Spleen (tissue), 11 donors: Measurements from ENCODE around the gene DEDD. TPM values are rescaled to one million over a fixed set of nuclear protein-coding genes. Genes with fewer than 3 reads are reported as not detected.

ENCODE experiments used
- DNase-seq: peaks from one replicate; pipeline ENCODE4 v3.0.0-alpha.2; 2020
- H3K27ac ChIP-seq, 8 donors: fragments of 200-600 bp; sonication (generic) in 7 of 8; 1 replicate in 4 of 8; 2 replicates in 4 of 8; pipeline versions ENCODE4 v1.5.0 to v1.8.0; 2016 to 2021; ENCODE audit warnings: inconsistent platforms in 4 of 8, mild to moderate bottlenecking in 4 of 8, moderate library complexity in 1 of 8
- H3K27me3 ChIP-seq, 7 donors: fragments of 200-600 bp; sonication (generic) in 6 of 7; replicated peaks in 1 of 7; 1 replicate in 4 of 7; 2 replicates in 3 of 7; pipeline versions ENCODE4 v1.5.0 to v1.8.0; 2016 to 2021; ENCODE audit warnings: inconsistent platforms in 3 of 7, mild to moderate bottlenecking in 1 of 7
- H3K36me3 ChIP-seq, 6 donors: fragments of 200-600 bp; sonication (generic) in 5 of 6; 1 replicate in 4 of 6; 2 replicates in 2 of 6; pipeline versions ENCODE4 v1.5.0 to v1.8.0; 2016 to 2021; ENCODE audit warnings: inconsistent platforms in 2 of 6
- H3K4me1 ChIP-seq, 6 donors: fragments of 200-600 bp; sonication (generic) in 5 of 6; 1 replicate in 3 of 6; 2 replicates in 3 of 6; pipeline versions ENCODE4 v1.5.0 to v1.8.0; 2016 to 2021; ENCODE audit warnings: inconsistent platforms in 3 of 6
- H3K4me3 ChIP-seq, 8 donors: fragments of 200-600 bp; sonication (generic) in 7 of 8; 1 replicate in 4 of 8; 2 replicates in 4 of 8; pipeline versions ENCODE4 v1.5.0 to v1.8.0; 2016 to 2021; ENCODE audit warnings: inconsistent platforms in 4 of 8, mild to moderate bottlenecking in 4 of 8, moderate library complexity in 2 of 8
- H3K9me3 ChIP-seq, 8 donors: fragments of 200-600 bp; sonication (generic) in 7 of 8; 1 replicate in 4 of 8; 2 replicates in 4 of 8; pipeline versions ENCODE4 v1.5.0 to v1.8.0; 2016 to 2021; ENCODE audit warnings: inconsistent platforms in 4 of 8
- POLR2A ChIP-seq, 3 donors: fragments of 450-650 bp; IDR thresholded peaks; one replicate each; pipeline ENCODE4 v1.5.1; 2017; ENCODE audit warnings: antibody characterized with exemption in 3 of 3, mild to moderate bottlenecking in 1 of 3
- POLR2AphosphoS5 ChIP-seq, 3 donors: sonication (generic); formaldehyde crosslinking; IDR thresholded peaks; one replicate each; pipeline ENCODE4 v1.5.1; 2017; ENCODE audit warnings: antibody characterized with exemption in 3 of 3
- whole genome bisulfite sequencing, 5 donors: extraction: QIAGEN DNeasy Blood & Tissue Kit in 3 of 5; methylation state at CpG; one replicate each; pipeline versions ENCODE4 v1.1.5 to v1.1.7; 2013 to 2018; 5-methylcytosine and 5-hydroxymethylcytosine counted together
- intact Hi-C: fragments of 100-400 bp; cut with DNase I; formaldehyde crosslinking; loops from one replicate; pipeline ENCODE4 v1.15.0; 2023; ENCODE audit warnings: low total_unique reads
- polyA plus RNA-seq, 3 donors: library from polyadenylated mRNA; stranded (reverse); fragments of 200-250 nt; gene quantifications; one replicate each; pipeline ENCODE4 v1.2.1, GENCODE V29; 2013
- total RNA-seq, 7 donors: library from RNA; depleted of rRNA in 3 of 7; stranded (reverse); fragments of >200 nt in 3 of 7; fragmentation: NEBNext Ultra II Directional in 4 of 7; extraction: Animal tissue kit (Norgen Biotek cat#: 25700) in 4 of 7; gene quantifications; one replicate each; pipeline versions ENCODE4 v1.1.0 to v1.2.1, GENCODE V29; 2016 to 2021
- TF ChIP-seq, protein P1 (sequence below), 11 experiments: fragments of 200-600 bp in 7 of 11; fragments of 450-650 bp in 4 of 11; sonication (generic) in 4 of 11; IDR thresholded peaks in 8 of 11; conservative IDR thresholded peaks in 3 of 11; 1 replicate in 7 of 11; 2 replicates in 4 of 11; pipeline versions ENCODE4 v1.4.0 to v1.8.0; 2016 to 2021; ENCODE audit warnings: antibody characterized with exemption in 11 of 11, inconsistent platforms in 4 of 11, mild to moderate bottlenecking in 1 of 11
- donor health status: healthy with polysubstance abuse.
- donor health status: DM: no; HTN: no; CAD: no; lungs with moderate emphysema.
- donor health status: DM: no; HTN: no; CAD: no.
- donor health status: Bipolar disorder and iron deficiency.
- donor health status: healthy.
- donor health status: DM: no; HTN: no; CAD: no.
- donor health status: DM: yes; HTN: yes; CAD: no.

Gene DEDD
- total and polyA plus RNA-seq, 10 donors, result 15.9 to 49.1 (median 37.6) TPM

- Histone ChIP-seq H3K36me3 (no peaks in the 10 kb centered on the region), H3K27ac (no peak overlapping the region), H3K27me3 (no peaks in the 10 kb centered on the region), H3K9me3 (no peaks in the 10 kb centered on the region), H3K4me3 (no peak overlapping the region), H3K4me1 (peaks cover 0 to 11% (median 2%) of the 10 kb centered on the region in 6 donors)
- intact Hi-C loops, result loop anchor here (10.0 kb wide), 1 partner anchor 46 kb away; the partner anchor contains the start of gene USF1
- 81 to 94% (median 86%) methylated on average over 5 of the region's 5 CpGs for WGBS, 5 donors
- no peak for TF ChIP-seq POLR2AphosphoS5 (IDR thresholded peaks at IDR 0.05)
- TF ChIP-seq POLR2A (IDR thresholded peaks at IDR 0.05), result no peak
- TF ChIP-seq, protein P1, sequence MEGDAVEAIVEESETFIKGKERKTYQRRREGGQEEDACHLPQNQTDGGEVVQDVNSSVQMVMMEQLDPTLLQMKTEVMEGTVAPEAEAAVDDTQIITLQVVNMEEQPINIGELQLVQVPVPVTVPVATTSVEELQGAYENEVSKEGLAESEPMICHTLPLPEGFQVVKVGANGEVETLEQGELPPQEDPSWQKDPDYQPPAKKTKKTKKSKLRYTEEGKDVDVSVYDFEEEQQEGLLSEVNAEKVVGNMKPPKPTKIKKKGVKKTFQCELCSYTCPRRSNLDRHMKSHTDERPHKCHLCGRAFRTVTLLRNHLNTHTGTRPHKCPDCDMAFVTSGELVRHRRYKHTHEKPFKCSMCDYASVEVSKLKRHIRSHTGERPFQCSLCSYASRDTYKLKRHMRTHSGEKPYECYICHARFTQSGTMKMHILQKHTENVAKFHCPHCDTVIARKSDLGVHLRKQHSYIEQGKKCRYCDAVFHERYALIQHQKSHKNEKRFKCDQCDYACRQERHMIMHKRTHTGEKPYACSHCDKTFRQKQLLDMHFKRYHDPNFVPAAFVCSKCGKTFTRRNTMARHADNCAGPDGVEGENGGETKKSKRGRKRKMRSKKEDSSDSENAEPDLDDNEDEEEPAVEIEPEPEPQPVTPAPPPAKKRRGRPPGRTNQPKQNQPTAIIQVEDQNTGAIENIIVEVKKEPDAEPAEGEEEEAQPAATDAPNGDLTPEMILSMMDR (IDR thresholded peaks at IDR 0.05 in 8 of 11, conservative IDR thresholded peaks at IDR 0.05 in 3 of 11), result no peak
- no peak for DNase-seq
These were observed 41.4 kb downstream of the DEDD start for GRCh38 chr1:161091093-161091492.

GRCh38 chr1:161090617-161091016 lies 41.9 kb downstream of the DEDD start:
- peaks cover 0 to 7% (median 0%) of the 10 kb centered on the region in 6 donors for H3K4me1 ChIP-seq
- H3K27me3 ChIP-seq, result no peaks in the 10 kb centered on the region
- WGBS, 5 donors, result 77 to 87% (median 84%) methylated on average over 3 of the region's 3 CpGs
- intact Hi-C loops, result loop anchor here (10.0 kb wide), 1 partner anchor 46 kb away; the partner anchor contains the start of gene USF1
- TF ChIP-seq POLR2A (IDR thresholded peaks at IDR 0.05), result no peak
- TF ChIP-seq POLR2AphosphoS5 (IDR thresholded peaks at IDR 0.05), result no peak
- no peak overlapping the region for H3K27ac ChIP-seq
- H3K36me3 ChIP-seq, result no peaks in the 10 kb centered on the region
- no peak overlapping the region for H3K4me3 ChIP-seq
- DNase-seq, result no peak
- H3K9me3 ChIP-seq, result no peaks in the 10 kb centered on the region

DNA sequence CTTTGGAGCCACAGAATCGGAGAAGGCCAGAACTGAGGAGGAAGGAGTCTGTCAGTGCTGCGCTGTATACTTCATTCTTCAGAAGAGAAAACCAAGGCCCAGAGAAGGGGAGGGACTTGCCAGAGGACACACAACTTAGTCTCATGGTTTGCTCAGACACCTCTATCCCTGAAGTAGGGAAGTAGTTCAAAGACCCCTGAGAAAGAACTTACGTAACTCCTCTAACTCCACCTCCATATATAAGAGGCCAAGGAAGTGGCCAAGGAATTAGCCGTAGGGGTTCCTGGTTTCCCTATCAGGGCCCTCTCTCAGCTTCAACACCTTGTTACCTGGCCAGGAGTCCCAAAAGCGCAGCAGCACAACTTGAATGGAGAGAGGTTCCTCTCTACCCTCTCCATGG lies 42.5 kb downstream of the DEDD start:
- Histone ChIP-seq H3K27ac (no peak overlapping the region), H3K27me3 (no peaks in the 10 kb centered on the region)

DNA sequence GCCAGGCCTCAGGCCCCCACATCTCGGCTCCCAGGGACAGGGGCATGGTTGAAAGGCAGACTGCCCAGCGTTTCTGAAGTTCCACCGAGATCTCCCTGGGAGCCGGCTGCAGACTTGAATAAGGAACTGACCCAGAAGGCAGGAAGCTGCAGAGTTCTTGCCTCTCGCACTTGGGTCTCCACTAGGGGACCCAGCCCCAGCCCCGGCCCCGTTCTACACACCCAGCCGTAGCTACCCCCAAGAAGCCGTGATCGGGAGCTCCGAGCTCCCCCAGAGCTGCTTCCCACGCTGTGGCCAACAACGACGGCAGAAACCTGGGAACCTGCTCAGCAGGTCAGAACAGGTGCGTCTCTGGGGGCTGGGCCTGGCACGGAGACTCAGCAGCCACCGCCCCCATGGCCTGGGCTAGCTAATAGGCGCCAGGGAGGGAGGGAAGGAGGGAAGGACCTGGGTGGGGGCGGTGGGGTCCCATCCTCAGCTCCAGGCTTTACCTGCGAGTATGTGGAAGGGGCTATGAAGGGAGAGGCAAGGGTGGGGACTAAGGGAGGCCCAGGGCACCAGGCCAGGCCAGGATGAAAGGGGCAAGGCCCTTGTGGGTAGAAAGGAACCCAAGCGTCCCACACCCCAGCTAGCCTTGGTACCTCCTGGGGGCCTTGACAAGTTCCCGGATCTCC lies 43.1 kb downstream of the DEDD start, which contains the start of gene NECTIN4:
TSS of gene NECTIN4 (minus strand) at position 308 of the 674 bp plus-strand sequence. CDS start at position 46, 262 bp downstream.
- Histone ChIP-seq H3K9me3 (no peaks in the 10 kb centered on the region), H3K36me3 (no peaks in the 10 kb centered on the region), H3K27ac (no peak within 1 kb of the TSS), H3K4me1 (peaks cover 0 to 6% (median 0%) of the 10 kb centered on the region in 6 donors), H3K27me3 (no peaks in the 10 kb centered on the region), H3K4me3 (no peak within 1 kb of the TSS)
- DNase-seq, result peak; percentile 54
- TF ChIP-seq, protein P1 (IDR thresholded peaks at IDR 0.05 in 8 of 11, conservative IDR thresholded peaks at IDR 0.05 in 3 of 11), result no peak
- TF ChIP-seq POLR2AphosphoS5 (IDR thresholded peaks at IDR 0.05) (no peak), POLR2A (IDR thresholded peaks at IDR 0.05) (no peak)
- intact Hi-C loops, result no loop called here
- WGBS, 5 donors, result 75 to 86% (median 77%) methylated on average over 10 to 22 of the region's 22 CpGs

More for the DNA sequence above, 42.5 kb downstream of the DEDD start:
- Histone ChIP-seq H3K4me3 (no peak overlapping the region), H3K9me3 (no peaks in the 10 kb centered on the region), H3K36me3 (no peaks in the 10 kb centered on the region), H3K4me1 (peaks cover 0 to 6% (median 0%) of the 10 kb centered on the region in 6 donors)
- intact Hi-C loops, result loop anchor here (10.0 kb wide), 1 partner anchor 45 kb away; the partner anchor contains the start of gene USF1
- no peak for DNase-seq
- TF ChIP-seq POLR2AphosphoS5 (IDR thresholded peaks at IDR 0.05) (no peak), POLR2A (IDR thresholded peaks at IDR 0.05) (no peak)
- TF ChIP-seq, protein P1 (IDR thresholded peaks at IDR 0.05 in 8 of 11, conservative IDR thresholded peaks at IDR 0.05 in 3 of 11), result no peak
- 79 to 93% (median 90%) methylated on average over 5 of the region's 5 CpGs for WGBS, 5 donors
